Measurements from ENCODE around the gene PPP2R3A. TPM values are rescaled to one million over a fixed set of nuclear protein-coding genes. Genes with fewer than 3 reads are reported as not detected.

PPP2R3A gene
- total RNA-seq, 4 donors from 2014 or later, result 34.7 to 73.4 (median 38.8) TPM

- Histone ChIP-seq H3K4me3 (no peak overlapping the region), H3K27ac (no peak overlapping the region), H3K4me1 (no peaks in the 10 kb centered on the region), H3K9me3 (no peaks in the 10 kb centered on the region), H3K36me3 (no peaks in the 10 kb centered on the region), H3K27me3 (no peaks in the 10 kb centered on the region)
- intact Hi-C loops (cut with DNase I; ENCODE audit: low total_unique reads), result no loop called here
- in situ Hi-C loops (cut with MboI; ENCODE audit: low pct_ligation_motif_present in 1 of 4, low pct_unique_long_range_greater_than_20kb in 1 of 4, low sequenced_read_pairs in 3 of 4), result no loop called here
- TF ChIP-seq POLR2A (IDR thresholded peaks at IDR 0.05) (no peak), CTCF (IDR thresholded peaks at IDR 0.05) (no peak), POLR2AphosphoS5 (IDR thresholded peaks at IDR 0.05) (no peak)
- 81 to 91% methylated on average over 5 of the region's 5 CpGs for WGBS, 2 donors (ENCODE audit: low coverage in 1 of 2)
- no peak for DNase-seq
Measured at GRCh38 chr3:136008732-136009470, 43.4 kb downstream of the PPP2R3A start.

DNA sequence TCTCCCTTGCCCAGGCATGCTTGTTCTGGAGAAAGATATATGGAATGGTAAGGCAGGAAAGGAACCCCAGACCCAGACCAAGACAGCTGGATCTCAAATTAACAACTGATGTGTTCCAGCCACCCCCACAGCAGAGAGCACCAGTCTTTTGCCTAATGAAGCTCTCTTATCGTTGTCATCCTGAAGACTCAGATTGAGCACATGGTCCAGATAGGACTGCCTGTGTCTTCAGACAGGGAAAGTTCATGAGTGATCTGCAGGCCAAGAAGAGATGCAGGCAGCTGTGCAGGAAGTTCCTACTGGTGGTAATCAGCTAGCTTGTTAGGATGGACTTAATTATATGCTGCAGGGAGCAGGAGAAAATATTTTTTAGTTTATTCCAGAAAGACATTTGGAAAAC is 53.3 kb downstream of the PPP2R3A start:
- peaks cover 0 to 3% of the 10 kb centered on the region in 2 donors for H3K9me3 ChIP-seq
- TF ChIP-seq CTCF (IDR thresholded peaks at IDR 0.05) (no peak), EP300 (IDR thresholded peaks at IDR 0.05; ENCODE audit: low read depth) (no peak), POLR2AphosphoS5 (IDR thresholded peaks at IDR 0.05) (no peak), POLR2A (IDR thresholded peaks at IDR 0.05) (no peak)
- intact Hi-C loops (cut with DNase I; ENCODE audit: low total_unique reads), result no loop called here
- H3K27ac ChIP-seq, result no peak overlapping the region
- no peaks in the 10 kb centered on the region for H3K36me3 ChIP-seq
- DNase-seq, result no peak
- H3K27me3 ChIP-seq, result no peaks in the 10 kb centered on the region
- H3K4me3 ChIP-seq, result no peak overlapping the region
- in situ Hi-C loops (cut with MboI; ENCODE audit: low pct_ligation_motif_present in 1 of 4, low pct_unique_long_range_greater_than_20kb in 1 of 4, low sequenced_read_pairs in 3 of 4), result no loop called here
- peaks cover 0 to 14% (median 2%) of the 10 kb centered on the region in 4 donors for H3K4me1 ChIP-seq
- WGBS, 2 donors (ENCODE audit: low coverage in 1 of 2), result 59% methylated on average over 1 of the region's 1 CpG; no CpG with 5 or more reads in 1 of the 2 donors

DNA sequence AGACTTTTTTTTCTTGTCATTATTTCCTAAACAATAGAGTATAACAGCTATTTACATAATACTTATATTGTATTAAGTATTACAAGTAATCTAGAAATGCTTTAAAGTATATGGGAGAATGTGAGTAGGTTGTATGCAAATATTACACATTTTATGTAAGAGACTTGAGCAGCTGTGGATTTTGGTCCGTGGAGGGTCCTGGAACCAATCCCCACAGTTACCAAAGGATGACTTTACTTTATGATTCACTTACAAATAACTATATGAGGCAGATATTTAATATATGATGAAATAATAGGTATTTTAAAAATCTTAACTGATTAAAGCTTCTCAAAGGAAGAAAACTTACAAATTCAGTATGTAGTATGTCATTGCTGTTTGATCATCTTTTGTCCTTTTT is 56.3 kb downstream of the PPP2R3A start:
- TF ChIP-seq POLR2AphosphoS5 (IDR thresholded peaks at IDR 0.05) (no peak), CTCF (IDR thresholded peaks at IDR 0.05) (no peak)
- H3K27me3 ChIP-seq, result no peaks in the 10 kb centered on the region
- in situ Hi-C loops (cut with MboI; ENCODE audit: low pct_ligation_motif_present in 1 of 4, low pct_unique_long_range_greater_than_20kb in 1 of 4, low sequenced_read_pairs in 3 of 4), result no loop called here
- intact Hi-C loops (cut with DNase I; ENCODE audit: low total_unique reads), result no loop called here
- peaks cover 0 to 2% of the 10 kb centered on the region in 2 donors for H3K9me3 ChIP-seq
- H3K4me1 ChIP-seq, result peaks cover 0 to 14% (median 2%) of the 10 kb centered on the region in 4 donors
- H3K36me3 ChIP-seq, result no peaks in the 10 kb centered on the region
- H3K4me3 ChIP-seq, result no peak overlapping the region
- no peak for DNase-seq
- WGBS, 2 donors (ENCODE audit: low coverage in 1 of 2), result 58 to 88% methylated on average over 1 of the region's 1 CpG
- no peak overlapping the region for H3K27ac ChIP-seq

GRCh38 chr3:136022529-136023263 is 57.2 kb downstream of the PPP2R3A start:
- Histone ChIP-seq H3K27me3 (no peaks in the 10 kb centered on the region), H3K4me3 (no peak overlapping the region), H3K9me3 (no peaks in the 10 kb centered on the region), H3K27ac (peak overlapping the region in 1 of 4 donors; percentile 6), H3K4me1 (peaks cover 0 to 13% (median 2%) of the 10 kb centered on the region in 4 donors), H3K36me3 (no peaks in the 10 kb centered on the region)
- no peak for TF ChIP-seq POLR2AphosphoS5 (IDR thresholded peaks at IDR 0.05)
- TF ChIP-seq EP300 (IDR thresholded peaks at IDR 0.05; ENCODE audit: low read depth), result no peak
- TF ChIP-seq CTCF (IDR thresholded peaks at IDR 0.05), result no peak
- no peak for TF ChIP-seq POLR2A (IDR thresholded peaks at IDR 0.05)
- 81 to 85% methylated on average over 6 of the region's 6 CpGs for WGBS, 2 donors (ENCODE audit: low coverage in 1 of 2)
- intact Hi-C loops (cut with DNase I; ENCODE audit: low total_unique reads) (no loop called here), in situ Hi-C loops (cut with MboI; ENCODE audit: low pct_ligation_motif_present in 1 of 4, low pct_unique_long_range_greater_than_20kb in 1 of 4, low sequenced_read_pairs in 3 of 4) (no loop called here)
- no peak for DNase-seq

Data from transverse colon (tissue), 4 donors.